ENCODE measurements around the gene POTEG. TPM values are rescaled to one million over a fixed set of nuclear protein-coding genes. Genes with fewer than 3 reads are reported as not detected.
"Not testable (repeated sequence)": the region's sequence is repeated elsewhere in the genome, so short reads cannot be mapped to it uniquely, and the experiment has no call there.

POTEG gene
- not detected for total RNA-seq
- not detected for polyA plus RNA-seq
- long read RNA-seq, donor 1 = 0 reads
- long read RNA-seq, donor 2 = 0 reads
- long read RNA-seq, donor 3 = 0 reads

- H3K36me3 ChIP-seq; H3K9me3 ChIP-seq; DNase-seq; intact Hi-C loops (cut with DNase I); H3K4me1 ChIP-seq (ENCODE audit: insufficient read depth); H3K4me3 ChIP-seq; H3K27me3 ChIP-seq; H3K27ac ChIP-seq: not testable (repeated sequence)
- 72% methylated on average over 2 of the region's 12 CpGs; no CpG with 5 or more reads in 2 of the 3 donors for WGBS, 3 donors
These were observed at the start of gene POTEG for GRCh38 chr14:19434241-19434640. Gene POTEG (minus strand): TSS chr14:19434341. CDS start chr14:19434289, 52 bp downstream.

- H3K4me3 ChIP-seq; intact Hi-C loops (cut with DNase I); H3K27me3 ChIP-seq; H3K36me3 ChIP-seq; H3K4me1 ChIP-seq (ENCODE audit: insufficient read depth); DNase-seq; H3K9me3 ChIP-seq; H3K27ac ChIP-seq: not testable (repeated sequence)
- 84 to 85% methylated on average over 5 to 13 of the region's 16 CpGs; no CpG with 5 or more reads in 1 of the 3 donors for WGBS, 3 donors
These were observed 48.0 kb upstream of the POTEG start for GRCh38 chr14:19482093-19482492.

- H3K27ac ChIP-seq; H3K4me3 ChIP-seq; H3K27me3 ChIP-seq; DNase-seq; H3K4me1 ChIP-seq (ENCODE audit: insufficient read depth); H3K9me3 ChIP-seq; intact Hi-C loops (cut with DNase I); H3K36me3 ChIP-seq: not testable (repeated sequence)
- WGBS, 3 donors = 48% methylated on average over 1 of the region's 16 CpGs; no CpG with 5 or more reads in 2 of the 3 donors
These were observed 47.3 kb upstream of the POTEG start for GRCh38 chr14:19481421-19481820.

- H3K27ac ChIP-seq; H3K4me3 ChIP-seq; intact Hi-C loops (cut with DNase I); DNase-seq; H3K27me3 ChIP-seq; H3K4me1 ChIP-seq (ENCODE audit: insufficient read depth); H3K36me3 ChIP-seq; H3K9me3 ChIP-seq: not testable (repeated sequence)
- WGBS, 3 donors = 74% methylated on average over 2 of the region's 5 CpGs; no CpG with 5 or more reads in 2 of the 3 donors
These were observed 46.4 kb upstream of the POTEG start for GRCh38 chr14:19480491-19480890.

- 58 to 66% (median 61%) methylated on average over 5 to 6 of the region's 6 CpGs for WGBS, 3 donors
- H3K9me3 ChIP-seq; H3K4me3 ChIP-seq; H3K4me1 ChIP-seq (ENCODE audit: insufficient read depth); H3K36me3 ChIP-seq; DNase-seq; H3K27me3 ChIP-seq; H3K27ac ChIP-seq; intact Hi-C loops (cut with DNase I): not testable (repeated sequence)
These were observed 11.6 kb upstream of the POTEG start for GRCh38 chr14:19445761-19446160.

- H3K36me3 ChIP-seq; DNase-seq; intact Hi-C loops (cut with DNase I); H3K9me3 ChIP-seq; H3K4me3 ChIP-seq; H3K27ac ChIP-seq; H3K27me3 ChIP-seq; H3K4me1 ChIP-seq (ENCODE audit: insufficient read depth): not testable (repeated sequence)
- WGBS, 3 donors = 57 to 62% (median 59%) methylated on average over 2 of the region's 3 CpGs
These were observed 5.7 kb upstream of the POTEG start for GRCh38 chr14:19439826-19440225.

- H3K9me3 ChIP-seq; H3K27ac ChIP-seq; H3K36me3 ChIP-seq; intact Hi-C loops (cut with DNase I); H3K27me3 ChIP-seq; H3K4me3 ChIP-seq; DNase-seq; H3K4me1 ChIP-seq (ENCODE audit: insufficient read depth): not testable (repeated sequence)
- 6 to 13% (median 10%) methylated on average over 2 to 3 of the region's 5 CpGs for WGBS, 3 donors
These were observed 5.1 kb upstream of the POTEG start for GRCh38 chr14:19439219-19439618.

GRCh38 chr14:19437126-19437443 lies 2.9 kb upstream of the POTEG start:
- H3K4me3 ChIP-seq; intact Hi-C loops (cut with DNase I): not testable (repeated sequence)

GRCh38 chr14:19436311-19437125 lies 2.4 kb upstream of the POTEG start:
- H3K27ac ChIP-seq; H3K27me3 ChIP-seq; H3K4me3 ChIP-seq; H3K9me3 ChIP-seq; DNase-seq; intact Hi-C loops (cut with DNase I); H3K4me1 ChIP-seq (ENCODE audit: insufficient read depth); H3K36me3 ChIP-seq: not testable (repeated sequence)
- WGBS, 3 donors = 68% methylated on average over 2 of the region's 8 CpGs; no CpG with 5 or more reads in 2 of the 3 donors

More at GRCh38 chr14:19437126-19437443, 2.9 kb upstream of the POTEG start:
- not testable (repeated sequence) for H3K27ac ChIP-seq; H3K4me1 ChIP-seq (ENCODE audit: insufficient read depth); H3K9me3 ChIP-seq; H3K36me3 ChIP-seq; DNase-seq; H3K27me3 ChIP-seq
- WGBS, 3 donors = 73% methylated on average over 1 of the region's 1 CpG; no CpG with 5 or more reads in 2 of the 3 donors

- WGBS, 3 donors = no CpG with 5 or more reads among the region's 2 CpGs
- H3K4me3 ChIP-seq; H3K9me3 ChIP-seq; H3K27me3 ChIP-seq; DNase-seq; H3K27ac ChIP-seq; H3K36me3 ChIP-seq; intact Hi-C loops (cut with DNase I); H3K4me1 ChIP-seq (ENCODE audit: insufficient read depth): not testable (repeated sequence)
These were observed 1.7 kb upstream of the POTEG start for GRCh38 chr14:19435852-19436251.

GRCh38 chr14:19434891-19435290 lies 750 bp upstream of the POTEG start:
- H3K4me3 ChIP-seq; H3K4me1 ChIP-seq (ENCODE audit: insufficient read depth); DNase-seq; H3K9me3 ChIP-seq; intact Hi-C loops (cut with DNase I); H3K36me3 ChIP-seq; H3K27me3 ChIP-seq; H3K27ac ChIP-seq: not testable (repeated sequence)
- 86 to 92% (median 88%) methylated on average over 30 to 53 of the region's 53 CpGs for WGBS, 3 donors

- intact Hi-C loops (cut with DNase I); H3K4me3 ChIP-seq; H3K36me3 ChIP-seq; H3K27ac ChIP-seq; H3K9me3 ChIP-seq; H3K27me3 ChIP-seq; H3K4me1 ChIP-seq (ENCODE audit: insufficient read depth): not testable (repeated sequence)
- WGBS, 3 donors = 73 to 95% (median 75%) methylated on average over 4 to 7 of the region's 16 CpGs
- peak in 1 of 5 donors; percentile 33 for DNase-seq
These were observed 376 bp downstream of the POTEG start for GRCh38 chr14:19433765-19434164.

All from ovary (tissue), 10 donors.